Tibial nerve (tissue), 4 donors: ENCODE results near the gene FZD2. TPM values are rescaled to one million over a fixed set of nuclear protein-coding genes. Genes with fewer than 3 reads are reported as not detected.

Experiments
- DNase-seq, 2 donors: peaks; one replicate each; pipeline ENCODE4 v3.0.0-alpha.2; 2019; ENCODE audit warnings: low spot score in 2 of 2
- H3K27ac ChIP-seq, 4 donors: fragments of 200-600 bp; sonication (generic) in 3 of 4; one replicate each; pipeline ENCODE4 v1.5.1; 2017 to 2019; ENCODE audit warnings: mild to moderate bottlenecking in 1 of 4
- H3K27me3 ChIP-seq, 2 donors: fragments of 200-600 bp; sonication (generic) in 1 of 2; one replicate each; pipeline versions ENCODE4 v1.5.1 to v1.6.0; 2017 to 2019
- H3K36me3 ChIP-seq, 3 donors: fragments of 200-600 bp; sonication (generic); one replicate each; pipeline ENCODE4 v1.5.1; 2018 to 2019
- H3K4me1 ChIP-seq, 4 donors: fragments of 200-600 bp; sonication (generic) in 3 of 4; one replicate each; pipeline ENCODE4 v1.5.1; 2017 to 2019
- H3K4me3 ChIP-seq, 4 donors: fragments of 200-600 bp; sonication (generic) in 3 of 4; one replicate each; pipeline ENCODE4 v1.5.1; 2017 to 2019; ENCODE audit warnings: mild to moderate bottlenecking in 1 of 4, moderate library complexity in 1 of 4
- H3K9me3 ChIP-seq, 4 donors: fragments of 200-600 bp; sonication (generic) in 3 of 4; one replicate each; pipeline ENCODE4 v1.5.1; 2017 to 2019
- EP300 ChIP-seq, 2 donors: sonication (generic); formaldehyde crosslinking; IDR thresholded peaks; one replicate each; pipeline ENCODE4 v1.6.1; 2017; ENCODE audit warnings: antibody characterized with exemption in 2 of 2, mild to moderate bottlenecking in 1 of 2
- POLR2A ChIP-seq, 2 donors: fragments of 450-650 bp; IDR thresholded peaks; one replicate each; pipeline ENCODE4 v1.6.1; 2017; ENCODE audit warnings: antibody characterized with exemption in 2 of 2, mild to moderate bottlenecking in 2 of 2, moderate library complexity in 2 of 2
- WGBS, 2 donors: methylation state at CpG; one replicate each; pipeline ENCODE4 v1.1.5; 2018; 5-methylcytosine and 5-hydroxymethylcytosine counted together
- total RNA-seq, 4 donors: library from RNA; depleted of rRNA; stranded (reverse); fragments of >200 nt; gene quantifications; one replicate each; pipeline ENCODE4 v1.1.0, GENCODE V29; 2016
- TF ChIP-seq, protein P1 (sequence below), 5 experiments: fragments of 200-600 bp in 3 of 5; fragments of 450-650 bp in 2 of 5; sonication (generic) in 3 of 5; IDR thresholded peaks; one replicate each; pipeline ENCODE4 v1.5.1; 2016 to 2019; ENCODE audit warnings: antibody characterized with exemption in 5 of 5, mild to moderate bottlenecking in 3 of 5, moderate library complexity in 2 of 5

The FZD2 gene
- total RNA-seq, 4 donors from 2014 or later, result 6.3 to 27.8 (median 16.2) TPM

DNA sequence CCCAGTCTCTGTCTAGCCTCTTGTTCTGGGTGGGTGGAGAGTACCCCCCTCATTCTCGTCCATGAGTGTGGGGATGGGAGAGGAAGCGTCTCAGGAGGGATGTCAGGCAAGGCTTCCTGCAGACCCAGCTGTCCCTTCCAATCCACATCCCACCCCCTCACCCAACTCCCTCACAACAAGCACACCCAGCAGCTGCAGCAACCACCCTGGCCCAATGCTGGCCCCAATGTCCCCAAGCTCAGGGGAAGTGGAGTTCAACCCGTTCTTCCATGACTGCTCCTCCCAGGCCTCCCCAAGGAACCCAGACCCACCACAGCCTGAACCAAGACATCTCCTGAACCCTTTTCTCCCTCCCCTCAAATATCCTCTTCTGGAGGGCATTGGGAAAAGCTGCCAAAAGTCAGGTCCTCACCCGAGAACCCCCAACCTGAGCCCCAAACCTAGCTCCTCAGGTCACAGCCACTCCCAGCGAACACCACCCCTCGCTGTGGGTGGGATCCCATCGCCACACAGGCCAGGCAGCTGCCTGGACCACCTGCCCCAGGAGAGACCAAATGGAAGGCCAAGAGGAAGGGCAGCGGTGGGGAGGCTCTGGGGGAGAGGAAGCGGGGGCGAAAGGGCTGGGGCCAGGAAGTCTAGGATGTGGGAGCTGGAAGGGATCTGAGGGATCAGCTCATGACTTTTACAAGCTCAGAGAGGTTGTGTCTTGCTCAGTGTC lies 47.6 kb downstream of the FZD2 start:
- no peak overlapping the region for H3K27ac ChIP-seq
- no peaks in the 10 kb centered on the region for H3K27me3 ChIP-seq
- no peaks in the 10 kb centered on the region for H3K9me3 ChIP-seq
- no peak for DNase-seq
- H3K4me1 ChIP-seq, result peaks cover 0 to 33% (median under 1%) of the 10 kb centered on the region in 4 donors
- WGBS, 2 donors, result 77 to 78% methylated on average over 10 of the region's 10 CpGs
- TF ChIP-seq, protein P1, sequence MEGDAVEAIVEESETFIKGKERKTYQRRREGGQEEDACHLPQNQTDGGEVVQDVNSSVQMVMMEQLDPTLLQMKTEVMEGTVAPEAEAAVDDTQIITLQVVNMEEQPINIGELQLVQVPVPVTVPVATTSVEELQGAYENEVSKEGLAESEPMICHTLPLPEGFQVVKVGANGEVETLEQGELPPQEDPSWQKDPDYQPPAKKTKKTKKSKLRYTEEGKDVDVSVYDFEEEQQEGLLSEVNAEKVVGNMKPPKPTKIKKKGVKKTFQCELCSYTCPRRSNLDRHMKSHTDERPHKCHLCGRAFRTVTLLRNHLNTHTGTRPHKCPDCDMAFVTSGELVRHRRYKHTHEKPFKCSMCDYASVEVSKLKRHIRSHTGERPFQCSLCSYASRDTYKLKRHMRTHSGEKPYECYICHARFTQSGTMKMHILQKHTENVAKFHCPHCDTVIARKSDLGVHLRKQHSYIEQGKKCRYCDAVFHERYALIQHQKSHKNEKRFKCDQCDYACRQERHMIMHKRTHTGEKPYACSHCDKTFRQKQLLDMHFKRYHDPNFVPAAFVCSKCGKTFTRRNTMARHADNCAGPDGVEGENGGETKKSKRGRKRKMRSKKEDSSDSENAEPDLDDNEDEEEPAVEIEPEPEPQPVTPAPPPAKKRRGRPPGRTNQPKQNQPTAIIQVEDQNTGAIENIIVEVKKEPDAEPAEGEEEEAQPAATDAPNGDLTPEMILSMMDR (IDR thresholded peaks at IDR 0.05), result no peak
- TF ChIP-seq EP300 (IDR thresholded peaks at IDR 0.05), result no peak
- TF ChIP-seq POLR2A (IDR thresholded peaks at IDR 0.05), result no peak
- H3K36me3 ChIP-seq, result no peaks in the 10 kb centered on the region
- no peak overlapping the region for H3K4me3 ChIP-seq

GRCh38 chr17:44606658-44607057 lies 49.4 kb downstream of the FZD2 start:
- Histone ChIP-seq H3K27ac (no peak overlapping the region), H3K9me3 (no peaks in the 10 kb centered on the region), H3K27me3 (no peaks in the 10 kb centered on the region), H3K4me1 (peaks cover 0 to 27% (median 0%) of the 10 kb centered on the region in 4 donors), H3K36me3 (no peaks in the 10 kb centered on the region), H3K4me3 (no peak overlapping the region)
- TF ChIP-seq, protein P1 (IDR thresholded peaks at IDR 0.05), result no peak
- no peak for TF ChIP-seq EP300 (IDR thresholded peaks at IDR 0.05)
- TF ChIP-seq POLR2A (IDR thresholded peaks at IDR 0.05), result no peak
- 89 to 96% methylated on average over 11 of the region's 11 CpGs for WGBS, 2 donors
- no peak for DNase-seq

DNA sequence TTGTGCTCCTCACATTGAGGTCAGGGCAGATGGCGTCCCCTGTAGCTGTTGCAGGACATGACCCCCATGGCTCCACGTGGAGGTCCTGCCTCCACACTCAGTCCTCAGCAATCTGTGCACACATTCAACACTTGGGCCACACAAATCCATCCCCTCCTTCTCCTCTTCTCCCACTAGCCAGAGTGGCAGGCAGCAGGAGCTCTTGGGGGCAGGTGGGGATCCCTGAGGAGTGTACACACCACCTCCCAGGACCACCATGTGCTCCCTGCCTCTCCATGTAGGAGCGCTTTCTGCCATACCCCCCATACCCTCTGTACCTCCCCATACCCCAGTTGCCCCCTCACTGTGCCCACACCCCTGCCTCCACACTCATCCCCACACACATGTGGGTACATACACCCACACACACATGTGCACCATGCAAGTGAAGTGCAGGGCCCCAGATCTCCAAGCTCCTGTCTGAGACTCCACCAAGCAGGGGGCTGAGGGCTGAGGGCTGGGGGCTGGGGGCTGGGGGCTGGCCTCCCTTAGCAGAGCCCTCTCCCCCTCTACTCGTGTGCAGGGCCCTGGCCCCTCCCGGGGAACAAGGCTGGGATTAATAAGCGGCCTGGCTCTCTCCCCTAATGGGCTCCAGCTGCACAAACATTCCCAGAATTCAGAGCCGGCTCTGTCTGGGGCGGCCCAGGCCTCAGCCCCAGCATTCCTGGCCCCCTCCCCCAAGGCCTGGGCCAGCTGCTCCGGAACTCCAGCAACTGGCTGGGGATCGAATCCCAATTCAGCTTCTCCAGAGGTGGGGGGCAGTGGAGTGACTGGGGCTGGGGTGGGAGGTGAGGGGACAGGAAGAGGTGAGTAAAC lies 50.8 kb downstream of the FZD2 start:
- Histone ChIP-seq H3K27ac (peak overlapping the region in 1 of 4 donors; percentile 41), H3K4me3 (no peak overlapping the region), H3K9me3 (no peaks in the 10 kb centered on the region), H3K4me1 (peaks cover 0 to 26% (median 0%) of the 10 kb centered on the region in 4 donors), H3K36me3 (no peaks in the 10 kb centered on the region), H3K27me3 (no peaks in the 10 kb centered on the region)
- TF ChIP-seq EP300 (IDR thresholded peaks at IDR 0.05) (no peak), POLR2A (IDR thresholded peaks at IDR 0.05) (no peak)
- TF ChIP-seq, protein P1 (IDR thresholded peaks at IDR 0.05), result no peak
- DNase-seq, result peak in 1 of 2 donors; percentile 12
- WGBS, 2 donors, result 21 to 38% methylated on average over 7 to 10 of the region's 10 CpGs

DNA sequence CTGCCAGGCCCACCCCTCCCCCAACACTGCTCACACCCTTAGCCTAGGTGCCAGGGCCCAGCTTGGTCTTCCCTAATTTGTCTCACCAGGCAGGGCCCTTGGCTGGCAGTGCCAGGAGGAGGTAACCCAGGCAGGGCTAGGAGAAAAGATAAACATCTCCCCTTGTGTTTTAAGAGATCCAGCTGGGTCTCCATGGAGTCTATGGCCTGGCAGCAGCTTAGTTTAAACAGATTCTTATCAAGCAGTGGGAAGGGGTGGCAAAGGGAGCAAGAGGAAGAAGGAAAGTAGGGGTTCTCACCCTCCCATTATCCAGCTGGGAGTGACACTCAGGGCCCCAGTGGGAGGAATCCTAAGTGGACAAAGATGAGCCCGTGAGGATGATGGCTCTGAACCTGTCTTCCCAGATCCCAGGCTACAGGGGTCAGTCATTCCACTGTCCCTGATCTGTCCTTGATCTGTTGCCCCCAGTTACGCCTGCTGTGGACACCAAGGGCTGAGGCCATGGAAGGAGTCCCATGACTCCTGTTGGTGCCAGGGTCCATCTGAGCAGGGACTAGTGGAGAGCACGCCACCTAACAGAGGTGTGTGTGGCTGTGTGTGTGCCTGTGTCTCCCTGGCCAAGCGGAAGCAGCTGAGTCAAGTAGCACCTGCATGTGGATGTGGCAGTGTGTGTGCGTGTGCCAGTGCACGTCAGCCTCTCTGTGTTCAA lies 51.6 kb downstream of the FZD2 start:
- Histone ChIP-seq H3K9me3 (no peaks in the 10 kb centered on the region), H3K36me3 (no peaks in the 10 kb centered on the region), H3K27ac (peak overlapping the region in 1 of 4 donors; percentile 41), H3K4me1 (peaks cover 0 to 26% (median 0%) of the 10 kb centered on the region in 4 donors), H3K27me3 (no peaks in the 10 kb centered on the region), H3K4me3 (no peak overlapping the region)
- DNase-seq, result no peak
- WGBS, 2 donors, result 83 to 87% methylated on average over 6 of the region's 6 CpGs
- TF ChIP-seq, protein P1 (IDR thresholded peaks at IDR 0.05), result no peak
- TF ChIP-seq EP300 (IDR thresholded peaks at IDR 0.05) (no peak), POLR2A (IDR thresholded peaks at IDR 0.05) (no peak)
